Measurements from ENCODE around the gene ANXA2.

ANXA2 gene

DNA sequence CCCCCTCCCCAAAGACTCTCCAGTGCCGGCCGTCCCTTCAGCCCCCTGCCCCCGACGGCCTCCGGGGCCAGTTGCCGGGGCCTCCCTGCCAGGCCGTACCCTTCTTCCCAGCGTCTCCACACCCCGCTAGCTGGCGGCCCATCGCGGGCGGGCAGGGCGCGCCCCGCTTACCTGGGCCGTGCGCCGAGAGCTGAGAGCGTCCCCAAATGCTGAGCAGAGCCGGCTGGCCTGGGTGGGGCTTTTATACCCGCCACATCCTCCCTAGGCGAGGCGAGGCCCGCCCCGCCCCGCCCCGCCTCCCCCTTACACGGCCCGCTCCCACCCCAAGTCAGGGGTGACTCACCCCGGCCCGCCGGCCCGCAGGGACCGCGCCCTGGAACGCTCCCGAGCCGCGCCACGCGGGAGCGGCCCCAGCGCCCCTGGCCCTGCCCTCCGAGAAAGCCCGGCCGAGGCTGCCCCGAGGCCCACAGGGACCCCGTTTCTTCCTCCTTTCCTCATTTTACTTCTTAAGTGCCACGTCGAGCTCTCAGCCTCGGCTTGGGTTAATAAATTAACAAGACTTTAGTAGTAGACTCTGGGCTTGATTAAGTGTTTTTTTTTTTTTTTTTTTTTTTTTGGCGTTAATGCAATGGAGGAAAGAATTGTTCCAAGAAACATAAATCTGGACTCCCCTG is at the start of gene ANXA2:
Gene ANXA2, minus strand, starts transcription at position 215 of the 674 bp plus-strand sequence. CDS start 11,911 bp downstream, outside the sequence.
- H3K36me3 ChIP-seq (ENCODE audit: control insufficient read depth, insufficient read depth, low read length): peaks cover 34% of the 10 kb centered on the region; the same call in 1 of the 2 replicates
- peaks cover 56% of the 10 kb centered on the region for H3K4me1 ChIP-seq (ENCODE audit: control insufficient read depth, insufficient read depth, low read length)
- no peaks in the 10 kb centered on the region for H3K27me3 ChIP-seq (ENCODE audit: control insufficient read depth, insufficient read depth, low read length)
- H3K9me3 ChIP-seq (ENCODE audit: control insufficient read depth, insufficient read depth, low read depth, low read length): no peaks in the 10 kb centered on the region
- peak within 1 kb of the TSS; percentile 98 for H3K27ac ChIP-seq (ENCODE audit: low read depth, low read length)
- H3K4me3 ChIP-seq (ENCODE audit: low read depth, low read length): peak within 1 kb of the TSS; percentile 76
- H3K9ac ChIP-seq (ENCODE audit: low read length): peak within 1 kb of the TSS; percentile 89

DNA sequence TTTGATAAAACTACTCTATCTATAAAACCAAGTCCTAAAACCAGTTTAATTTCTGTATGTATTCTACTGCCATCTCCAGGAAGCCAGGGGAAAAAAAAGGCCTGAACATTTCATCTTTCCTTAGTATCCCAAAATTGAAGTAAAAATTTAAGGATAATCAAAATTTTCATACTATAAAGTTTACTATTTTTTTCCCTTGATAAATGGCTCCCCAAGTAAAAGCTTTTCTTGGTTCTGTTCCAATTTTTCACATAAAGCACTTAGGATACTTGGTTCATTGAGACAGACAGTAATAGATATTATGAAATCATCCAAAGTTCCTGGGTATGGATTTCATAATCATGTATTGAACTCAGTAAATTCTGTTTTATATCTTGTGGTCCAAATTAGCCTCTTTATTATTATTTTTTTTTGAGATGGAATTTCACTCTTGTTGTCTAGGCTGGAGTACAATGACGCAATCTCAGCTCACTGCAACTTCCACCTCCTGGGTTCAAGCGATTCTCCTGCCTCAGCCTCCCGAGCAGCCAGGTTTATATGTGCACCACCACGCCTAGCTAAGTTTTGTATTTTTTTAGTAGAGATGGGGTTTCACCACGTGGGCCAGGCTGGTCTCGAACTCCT is 46.6 kb upstream of the ANXA2 start:
- Histone ChIP-seq H3K9me3 (ENCODE audit: control insufficient read depth, insufficient read depth, low read depth, low read length) (no peaks in the 10 kb centered on the region), H3K27ac (ENCODE audit: low read depth, low read length) (no peak overlapping the region), H3K9ac (ENCODE audit: low read length) (no peak overlapping the region), H3K4me1 (ENCODE audit: control insufficient read depth, insufficient read depth, low read length) (no peaks in the 10 kb centered on the region), H3K27me3 (ENCODE audit: control insufficient read depth, insufficient read depth, low read length) (no peaks in the 10 kb centered on the region), H3K4me3 (ENCODE audit: low read depth, low read length) (no peak overlapping the region), H3K36me3 (ENCODE audit: control insufficient read depth, insufficient read depth, low read length) (peaks cover 51% of the 10 kb centered on the region)

DNA sequence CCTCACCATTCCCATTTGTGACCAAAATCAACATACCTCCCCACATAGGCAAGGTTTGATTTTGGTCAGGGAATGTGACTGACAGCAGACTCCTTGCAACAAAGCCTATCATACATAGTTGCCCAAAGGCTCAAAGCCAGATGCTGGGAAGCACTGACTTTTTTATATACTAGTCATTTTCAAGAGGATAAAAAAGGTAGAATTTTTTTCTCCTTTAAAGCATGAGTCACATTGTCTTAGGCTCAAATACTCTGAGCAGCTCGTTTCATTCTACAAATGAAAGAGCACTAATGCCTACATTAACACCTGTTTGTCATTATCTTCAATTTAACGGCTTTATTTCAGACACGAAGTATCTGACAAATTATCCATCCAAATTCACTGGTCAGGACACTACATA is 45.0 kb upstream of the ANXA2 start:
- H3K36me3 ChIP-seq (ENCODE audit: control insufficient read depth, insufficient read depth, low read length): peaks cover 50% of the 10 kb centered on the region
- no peak overlapping the region for H3K4me3 ChIP-seq (ENCODE audit: low read depth, low read length)

DNA sequence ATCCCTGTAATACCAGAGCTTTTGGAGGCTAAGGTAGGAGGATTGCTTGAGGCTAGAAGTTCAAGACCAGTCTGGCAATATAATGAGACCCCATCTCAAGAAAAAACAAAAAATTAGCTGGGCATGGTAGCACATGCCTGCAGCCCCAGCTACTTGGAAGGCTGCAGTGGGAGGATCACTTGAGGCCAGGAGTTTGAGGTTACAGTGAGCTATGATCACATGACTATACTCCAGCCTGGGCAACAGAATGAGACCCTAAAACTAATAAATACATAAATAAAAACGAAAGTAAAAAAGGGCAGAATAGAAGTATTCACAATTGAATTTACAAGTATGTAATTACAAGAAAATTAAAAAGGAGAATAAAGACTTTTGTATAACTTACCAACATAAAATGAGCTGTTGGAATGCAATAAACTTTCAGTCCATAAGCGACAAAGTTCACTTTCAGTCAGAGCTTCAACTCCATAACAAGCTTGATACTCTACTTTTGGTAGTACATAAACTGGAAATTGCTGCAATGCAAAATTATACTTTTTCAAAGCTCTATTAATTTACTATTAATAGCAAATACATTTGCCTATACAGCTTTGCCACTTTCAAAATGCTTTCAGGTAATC is 44.4 kb upstream of the ANXA2 start:
- Histone ChIP-seq H3K36me3 (ENCODE audit: control insufficient read depth, insufficient read depth, low read length) (peaks cover 43% of the 10 kb centered on the region), H3K27ac (ENCODE audit: low read depth, low read length) (no peak overlapping the region), H3K27me3 (ENCODE audit: control insufficient read depth, insufficient read depth, low read length) (no peaks in the 10 kb centered on the region), H3K9ac (ENCODE audit: low read length) (no peak overlapping the region), H3K4me3 (ENCODE audit: low read depth, low read length) (no peak overlapping the region), H3K9me3 (ENCODE audit: control insufficient read depth, insufficient read depth, low read depth, low read length) (no peaks in the 10 kb centered on the region), H3K4me1 (ENCODE audit: control insufficient read depth, insufficient read depth, low read length) (no peaks in the 10 kb centered on the region)

More for the DNA sequence above, 45.0 kb upstream of the ANXA2 start:
- Histone ChIP-seq H3K4me1 (ENCODE audit: control insufficient read depth, insufficient read depth, low read length) (no peaks in the 10 kb centered on the region), H3K27ac (ENCODE audit: low read depth, low read length) (no peak overlapping the region), H3K9ac (ENCODE audit: low read length) (no peak overlapping the region), H3K9me3 (ENCODE audit: control insufficient read depth, insufficient read depth, low read depth, low read length) (no peaks in the 10 kb centered on the region), H3K27me3 (ENCODE audit: control insufficient read depth, insufficient read depth, low read length) (no peaks in the 10 kb centered on the region)

DNA sequence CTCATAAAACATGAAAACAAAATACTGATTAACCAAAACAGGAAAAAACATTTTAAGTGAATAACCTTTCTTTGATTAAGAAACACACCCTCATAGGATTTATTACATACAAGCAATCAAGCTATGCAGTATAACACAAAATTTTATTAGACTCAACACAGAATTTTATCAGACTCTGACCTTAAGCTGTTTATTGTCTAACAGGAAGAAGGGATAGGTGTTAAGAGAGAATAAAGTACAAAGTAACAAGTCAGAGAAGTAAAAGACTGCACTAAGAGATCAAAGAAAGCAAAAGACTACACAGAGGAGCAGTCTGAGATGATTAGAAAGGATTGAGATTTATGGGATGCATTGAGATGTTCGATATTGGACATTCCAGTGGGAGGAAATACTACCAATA is 43.5 kb upstream of the ANXA2 start:
- Histone ChIP-seq H3K9me3 (ENCODE audit: control insufficient read depth, insufficient read depth, low read depth, low read length) (no peaks in the 10 kb centered on the region), H3K9ac (ENCODE audit: low read length) (peak overlapping the region; percentile 2), H3K27ac (ENCODE audit: low read depth, low read length) (no peak overlapping the region), H3K27me3 (ENCODE audit: control insufficient read depth, insufficient read depth, low read length) (no peaks in the 10 kb centered on the region), H3K36me3 (ENCODE audit: control insufficient read depth, insufficient read depth, low read length) (peaks cover 37% of the 10 kb centered on the region), H3K4me1 (ENCODE audit: control insufficient read depth, insufficient read depth, low read length) (no peaks in the 10 kb centered on the region), H3K4me3 (ENCODE audit: low read depth, low read length) (no peak overlapping the region)

DNA sequence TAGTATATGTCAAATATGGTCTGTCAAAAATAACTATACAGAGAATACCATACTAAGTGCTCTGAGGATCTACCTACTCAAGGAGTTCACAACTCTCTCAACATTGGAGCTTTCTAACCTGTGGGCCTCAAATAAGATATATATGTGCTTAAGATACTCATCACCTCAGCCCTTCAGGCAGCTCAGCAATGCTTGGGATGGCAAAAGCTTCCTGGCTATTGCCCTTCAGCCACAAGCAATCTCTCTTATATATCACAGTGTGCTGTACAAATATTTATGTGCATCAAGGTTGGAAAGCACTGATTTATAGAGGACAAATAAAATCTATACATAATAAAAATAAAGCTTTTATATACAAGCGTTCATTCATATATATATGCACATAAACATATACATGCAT is 40.9 kb upstream of the ANXA2 start:
- no peak overlapping the region for H3K9ac ChIP-seq (ENCODE audit: low read length)
- H3K36me3 ChIP-seq (ENCODE audit: control insufficient read depth, insufficient read depth, low read length): peaks cover 50% of the 10 kb centered on the region
- no peak overlapping the region for H3K4me3 ChIP-seq (ENCODE audit: low read depth, low read length)
- H3K27me3 ChIP-seq (ENCODE audit: control insufficient read depth, insufficient read depth, low read length): no peaks in the 10 kb centered on the region
- H3K27ac ChIP-seq (ENCODE audit: low read depth, low read length): no peak overlapping the region
- no peaks in the 10 kb centered on the region for H3K4me1 ChIP-seq (ENCODE audit: control insufficient read depth, insufficient read depth, low read length)
- no peaks in the 10 kb centered on the region for H3K9me3 ChIP-seq (ENCODE audit: control insufficient read depth, insufficient read depth, low read depth, low read length)

DNA sequence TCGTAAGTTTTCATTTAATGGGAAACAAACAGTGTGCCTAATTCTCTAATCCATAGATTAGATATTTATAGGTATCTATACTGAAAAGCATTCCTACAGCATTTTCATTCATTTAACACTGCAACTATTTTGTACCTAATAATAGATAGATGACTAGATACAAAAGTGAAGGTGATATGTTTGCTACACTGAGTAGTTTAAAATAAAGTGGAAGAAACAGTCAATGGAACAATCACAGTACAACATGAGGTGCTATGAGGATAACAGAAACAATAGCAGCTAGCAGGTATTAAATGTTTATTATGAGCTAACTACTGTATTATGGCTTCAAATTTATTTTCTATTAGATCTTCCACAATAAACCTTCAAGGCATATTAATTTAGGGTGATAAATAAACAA is 31.1 kb upstream of the ANXA2 start:
- Histone ChIP-seq H3K4me3 (ENCODE audit: low read depth, low read length) (no peak overlapping the region), H3K9ac (ENCODE audit: low read length) (no peak overlapping the region), H3K27me3 (ENCODE audit: control insufficient read depth, insufficient read depth, low read length) (no peaks in the 10 kb centered on the region), H3K27ac (ENCODE audit: low read depth, low read length) (no peak overlapping the region), H3K36me3 (ENCODE audit: control insufficient read depth, insufficient read depth, low read length) (peaks cover 23% of the 10 kb centered on the region), H3K9me3 (ENCODE audit: control insufficient read depth, insufficient read depth, low read depth, low read length) (no peaks in the 10 kb centered on the region), H3K4me1 (ENCODE audit: control insufficient read depth, insufficient read depth, low read length) (no peaks in the 10 kb centered on the region)

DNA sequence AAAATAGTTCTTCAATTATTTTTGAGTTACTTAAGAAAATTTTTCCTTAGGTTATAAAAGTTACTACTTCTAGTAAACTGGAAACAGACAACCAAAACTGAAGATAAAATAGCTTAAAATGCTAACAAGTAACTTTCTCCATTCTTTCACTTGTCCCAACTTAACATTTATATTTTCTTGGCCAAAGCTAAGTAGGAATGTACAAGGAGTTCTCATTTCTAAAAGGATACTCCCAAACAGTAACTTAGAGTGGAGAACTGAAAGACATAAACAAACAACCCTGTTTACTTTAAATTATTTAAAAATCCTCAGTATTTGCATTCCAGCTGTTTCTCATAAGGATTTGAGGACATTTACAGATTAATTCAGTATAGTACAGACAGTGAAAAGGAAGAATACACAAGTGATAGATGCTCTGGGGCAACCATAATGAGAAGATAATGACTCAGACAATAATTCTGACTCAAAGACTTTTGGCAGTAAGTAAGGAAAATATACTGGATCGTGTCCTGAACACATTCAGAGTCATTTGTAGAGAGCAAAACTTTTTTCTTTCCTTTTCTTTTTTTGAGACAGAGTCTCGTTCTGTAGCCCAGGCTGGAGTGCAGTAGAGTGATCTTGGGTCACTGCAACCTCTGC is 29.2 kb upstream of the ANXA2 start:
- no peak overlapping the region for H3K27ac ChIP-seq (ENCODE audit: low read depth, low read length)
- peaks cover 34% of the 10 kb centered on the region for H3K36me3 ChIP-seq (ENCODE audit: control insufficient read depth, insufficient read depth, low read length)
- H3K4me3 ChIP-seq (ENCODE audit: low read depth, low read length): no peak overlapping the region
- H3K27me3 ChIP-seq (ENCODE audit: control insufficient read depth, insufficient read depth, low read length): no peaks in the 10 kb centered on the region
- H3K4me1 ChIP-seq (ENCODE audit: control insufficient read depth, insufficient read depth, low read length): no peaks in the 10 kb centered on the region
- no peaks in the 10 kb centered on the region for H3K9me3 ChIP-seq (ENCODE audit: control insufficient read depth, insufficient read depth, low read depth, low read length)
- H3K9ac ChIP-seq (ENCODE audit: low read length): no peak overlapping the region

DNA sequence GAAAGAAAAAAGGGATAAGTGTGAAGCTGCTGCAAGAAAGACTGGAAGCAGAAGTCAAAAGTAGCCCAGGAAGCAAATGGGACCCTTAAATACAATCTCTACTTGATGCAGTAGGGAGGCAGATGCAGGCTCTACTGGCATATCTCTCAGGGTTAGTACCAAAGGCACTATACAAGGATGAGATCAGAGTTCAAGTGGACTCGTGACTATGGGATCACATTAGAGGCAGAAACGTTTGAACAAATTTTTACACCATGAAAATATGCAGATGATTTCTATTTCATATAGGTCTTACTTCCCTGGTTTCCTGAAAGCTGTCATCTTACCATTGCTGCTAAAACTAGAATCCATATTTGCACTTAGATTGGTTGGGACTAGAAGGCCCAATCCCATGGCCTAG is 27.7 kb upstream of the ANXA2 start:
- Histone ChIP-seq H3K4me3 (ENCODE audit: low read depth, low read length) (no peak overlapping the region), H3K27me3 (ENCODE audit: control insufficient read depth, insufficient read depth, low read length) (no peaks in the 10 kb centered on the region), H3K9me3 (ENCODE audit: control insufficient read depth, insufficient read depth, low read depth, low read length) (no peaks in the 10 kb centered on the region), H3K36me3 (ENCODE audit: control insufficient read depth, insufficient read depth, low read length) (peaks cover 26% of the 10 kb centered on the region), H3K9ac (ENCODE audit: low read length) (no peak overlapping the region), H3K27ac (ENCODE audit: low read depth, low read length) (no peak overlapping the region), H3K4me1 (ENCODE audit: control insufficient read depth, insufficient read depth, low read length) (no peaks in the 10 kb centered on the region)

DNA sequence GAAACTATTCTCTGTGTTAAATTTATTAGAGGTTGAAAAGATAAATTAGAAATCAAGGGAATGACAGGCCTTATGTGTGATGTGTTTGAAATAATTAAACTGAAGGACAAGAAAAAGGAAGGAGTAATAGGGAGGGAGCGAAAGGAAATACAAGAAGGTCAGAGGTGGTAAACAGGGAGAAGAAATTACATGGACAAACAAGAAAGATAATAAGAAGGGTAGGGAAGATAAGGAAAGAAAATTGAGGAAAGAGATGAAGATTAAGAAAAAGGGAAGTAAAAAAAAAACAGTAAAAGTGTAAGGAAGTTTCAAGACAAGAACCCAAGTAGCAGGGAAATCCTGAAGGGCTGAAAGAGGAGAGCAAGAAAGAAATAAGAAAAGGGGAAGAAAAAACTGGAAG is 26.2 kb upstream of the ANXA2 start:
- Histone ChIP-seq H3K9ac (ENCODE audit: low read length) (no peak overlapping the region), H3K27ac (ENCODE audit: low read depth, low read length) (no peak overlapping the region)

DNA sequence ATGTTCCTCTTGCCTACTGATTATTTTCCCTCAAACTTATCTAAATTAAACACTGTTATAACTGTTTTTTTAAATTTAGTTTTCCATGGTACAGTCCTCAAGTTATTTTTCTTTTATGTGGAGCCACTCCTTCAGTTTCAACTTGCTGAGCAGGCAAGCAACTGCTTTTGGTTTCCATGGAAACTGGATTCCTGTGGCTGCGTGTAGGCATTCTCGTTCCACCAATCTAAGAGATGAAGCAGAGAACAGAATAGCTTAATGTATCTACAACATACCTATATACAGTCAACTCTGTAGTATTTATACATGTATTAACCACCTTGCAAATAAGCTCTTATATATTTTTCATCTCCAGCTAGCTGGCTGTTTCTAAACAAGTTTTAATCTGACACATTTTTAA is 25.8 kb upstream of the ANXA2 start:
- H3K36me3 ChIP-seq (ENCODE audit: control insufficient read depth, insufficient read depth, low read length): peaks cover 24% of the 10 kb centered on the region

More for the DNA sequence above, 26.2 kb upstream of the ANXA2 start:
- Histone ChIP-seq H3K4me3 (ENCODE audit: low read depth, low read length) (no peak overlapping the region), H3K27me3 (ENCODE audit: control insufficient read depth, insufficient read depth, low read length) (no peaks in the 10 kb centered on the region), H3K4me1 (ENCODE audit: control insufficient read depth, insufficient read depth, low read length) (no peaks in the 10 kb centered on the region), H3K36me3 (ENCODE audit: control insufficient read depth, insufficient read depth, low read length) (peaks cover 25% of the 10 kb centered on the region), H3K9me3 (ENCODE audit: control insufficient read depth, insufficient read depth, low read depth, low read length) (no peaks in the 10 kb centered on the region)

More for the DNA sequence above, 25.8 kb upstream of the ANXA2 start:
- H3K27me3 ChIP-seq (ENCODE audit: control insufficient read depth, insufficient read depth, low read length): no peaks in the 10 kb centered on the region
- H3K27ac ChIP-seq (ENCODE audit: low read depth, low read length): no peak overlapping the region
- no peak overlapping the region for H3K9ac ChIP-seq (ENCODE audit: low read length)
- H3K4me1 ChIP-seq (ENCODE audit: control insufficient read depth, insufficient read depth, low read length): no peaks in the 10 kb centered on the region
- H3K9me3 ChIP-seq (ENCODE audit: control insufficient read depth, insufficient read depth, low read depth, low read length): no peaks in the 10 kb centered on the region
- H3K4me3 ChIP-seq (ENCODE audit: low read depth, low read length): no peak overlapping the region
